H1 (cell line): ENCODE results near the gene SLC38A1.

Experiments
- CBX5 ChIP-seq: fragments of 300-800, 300-1000 bp; sonication (generic); IDR thresholded peaks from 2 replicates; pipeline ENCODE4 v1.7.1; 2016; ENCODE audit warnings: antibody characterized with exemption, low read length, low read depth
- CEBPB ChIP-seq: IDR thresholded peaks from 2 replicates; pipeline ENCODE4 v1.6.1; 2012; ENCODE audit warnings: low read depth, low read length
- CHD1 ChIP-seq: IDR thresholded peaks from 2 replicates; pipeline ENCODE4 v1.6.1; 2012; ENCODE audit warnings: low read depth, low read length, improper control_type of control experiment
- EGR1 ChIP-seq: IDR thresholded peaks from 2 replicates; pipeline ENCODE4 v1.6.1; 2011; ENCODE audit warnings: low read depth, low read length, borderline replicate concordance
- JUN ChIP-seq: IDR thresholded peaks from 2 replicates; pipeline ENCODE4 v1.6.1; 2011; ENCODE audit warnings: low read depth, mild to moderate bottlenecking, improper control_type of control experiment, low read length
- JUND ChIP-seq: IDR thresholded peaks from 2 replicates; pipeline ENCODE4 v1.6.1; 2011; ENCODE audit warnings: mild to moderate bottlenecking, improper control_type of control experiment, low read length
- KDM5A ChIP-seq: fragments of 200-600 bp; IDR thresholded peaks from 2 replicates; pipeline ENCODE4 v1.7.1; 2012; ENCODE audit warnings: mild to moderate bottlenecking, low read length, inconsistent platforms, mixed read lengths
- MAX ChIP-seq: IDR thresholded peaks from 2 replicates; pipeline ENCODE4 v1.6.1; 2012; ENCODE audit warnings: inconsistent platforms
- POLR2A ChIP-seq, 2 experiments: IDR thresholded peaks; 1 replicate in 1 of 2; 2 replicates in 1 of 2; pipeline ENCODE4 v1.6.1; 2011; ENCODE audit warnings: low read depth in 2 of 2, low read length in 2 of 2, mild to moderate bottlenecking in 2 of 2; ENCODE audit errors: control extremely low read depth in 1 of 2
- SP4 ChIP-seq: IDR thresholded peaks from 2 replicates; pipeline ENCODE4 v1.6.1; 2012; ENCODE audit warnings: low read length, inconsistent platforms
- TAF1 ChIP-seq: IDR thresholded peaks from 2 replicates; pipeline ENCODE4 v1.6.1; 2011; ENCODE audit warnings: mild to moderate bottlenecking, low read depth, low read length
- TCF12 ChIP-seq: IDR thresholded peaks from 2 replicates; pipeline ENCODE4 v1.6.1; 2011; ENCODE audit warnings: low read depth, mild to moderate bottlenecking, low read length
- TF ChIP-seq, protein P1 (sequence below), 3 experiments: IDR thresholded peaks; 1 replicate in 2 of 3; 2 replicates in 1 of 3; pipeline versions ENCODE4 v1.5.1 to v1.6.1; 2011; ENCODE audit warnings: low read length in 3 of 3, mild to moderate bottlenecking in 3 of 3, inconsistent platforms in 2 of 3, low read depth in 1 of 3, moderate library complexity in 1 of 3; ENCODE audit not compliant: insufficient read depth in 1 of 3; ENCODE audit errors: control extremely low read depth in 1 of 3

DNA sequence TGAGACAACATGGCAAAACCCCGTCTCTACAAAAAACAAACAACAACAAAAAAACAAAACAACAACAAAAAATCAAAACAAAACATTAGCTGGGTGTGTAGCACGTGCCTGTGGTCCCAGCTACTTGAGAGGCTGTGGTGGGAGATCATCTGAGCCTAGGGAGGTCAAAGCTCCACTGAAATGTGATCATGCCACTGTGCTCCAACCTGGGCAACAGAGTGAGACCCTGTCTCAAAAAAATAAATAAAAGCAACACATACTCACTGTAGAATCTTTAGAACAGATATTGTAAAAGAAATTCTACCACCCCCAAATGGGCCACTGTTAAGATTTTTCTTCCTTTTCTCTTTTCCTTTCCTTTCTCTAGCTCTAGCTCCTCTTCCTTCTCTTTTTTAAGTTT lies 26.3 kb downstream of the SLC38A1 start:
- no peak for TF ChIP-seq KDM5A
- TF ChIP-seq CBX5: no peak
- TF ChIP-seq CEBPB: no peak
- TF ChIP-seq, protein P1, sequence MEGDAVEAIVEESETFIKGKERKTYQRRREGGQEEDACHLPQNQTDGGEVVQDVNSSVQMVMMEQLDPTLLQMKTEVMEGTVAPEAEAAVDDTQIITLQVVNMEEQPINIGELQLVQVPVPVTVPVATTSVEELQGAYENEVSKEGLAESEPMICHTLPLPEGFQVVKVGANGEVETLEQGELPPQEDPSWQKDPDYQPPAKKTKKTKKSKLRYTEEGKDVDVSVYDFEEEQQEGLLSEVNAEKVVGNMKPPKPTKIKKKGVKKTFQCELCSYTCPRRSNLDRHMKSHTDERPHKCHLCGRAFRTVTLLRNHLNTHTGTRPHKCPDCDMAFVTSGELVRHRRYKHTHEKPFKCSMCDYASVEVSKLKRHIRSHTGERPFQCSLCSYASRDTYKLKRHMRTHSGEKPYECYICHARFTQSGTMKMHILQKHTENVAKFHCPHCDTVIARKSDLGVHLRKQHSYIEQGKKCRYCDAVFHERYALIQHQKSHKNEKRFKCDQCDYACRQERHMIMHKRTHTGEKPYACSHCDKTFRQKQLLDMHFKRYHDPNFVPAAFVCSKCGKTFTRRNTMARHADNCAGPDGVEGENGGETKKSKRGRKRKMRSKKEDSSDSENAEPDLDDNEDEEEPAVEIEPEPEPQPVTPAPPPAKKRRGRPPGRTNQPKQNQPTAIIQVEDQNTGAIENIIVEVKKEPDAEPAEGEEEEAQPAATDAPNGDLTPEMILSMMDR (IDR thresholded peaks at IDR 0.05; ENCODE audit: control extremely low read depth in 1 of 3, insufficient read depth in 1 of 3, low read depth in 1 of 3, low read length in 3 of 3): no peak
- TF ChIP-seq TAF1: no peak
- TF ChIP-seq POLR2A (IDR thresholded peaks at IDR 0.05; ENCODE audit: control extremely low read depth in 1 of 2, low read depth in 2 of 2, low read length in 2 of 2): no peak
- TF ChIP-seq JUN: no peak
- no peak for TF ChIP-seq MAX
- TF ChIP-seq SP4: no peak
- TF ChIP-seq EGR1: no peak
- no peak for TF ChIP-seq CHD1
- TF ChIP-seq JUND: no peak
- no peak for TF ChIP-seq TCF12
